Fibroblast of lung (primary cell): Measurements from ENCODE around the gene RINL. TPM values are rescaled to one million over a fixed set of nuclear protein-coding genes. Genes with fewer than 3 reads are reported as not detected.
A peak's percentile ranks its signal among the peaks of the same experiment; 100 is the strongest.

Experiments used
- DNase-seq, 2 donors: peaks; one replicate each; pipeline versions ENCODE4 v3.0.0 to v3.0.0-alpha.2; 2010; ENCODE audit warnings: low read depth in 2 of 2
- H2AFZ ChIP-seq: 2 replicates; pipeline ENCODE4 v1.5.1; 2012; ENCODE audit warnings: low read length, control low read depth, inconsistent platforms
- H3K27ac ChIP-seq: 2 replicates; pipeline ENCODE4 v1.5.1; 2011; ENCODE audit warnings: low read length, control low read depth; ENCODE audit not compliant: insufficient read depth
- H3K27me3 ChIP-seq: 2 replicates; pipeline ENCODE4 v1.5.1; 2011; ENCODE audit warnings: mild to moderate bottlenecking, low read length; ENCODE audit not compliant: control insufficient read depth, insufficient read depth
- H3K36me3 ChIP-seq: 2 replicates; pipeline ENCODE4 v1.5.1; 2011; ENCODE audit warnings: low read length; ENCODE audit not compliant: control insufficient read depth, insufficient read depth
- H3K4me1 ChIP-seq: 2 replicates; pipeline ENCODE4 v1.5.1; 2011; ENCODE audit warnings: low read length; ENCODE audit not compliant: control insufficient read depth, insufficient read depth; ENCODE audit errors: extremely low read depth
- H3K4me2 ChIP-seq: 2 replicates; pipeline ENCODE4 v1.5.1; 2011; ENCODE audit warnings: low read length, control low read depth; ENCODE audit not compliant: insufficient read depth; ENCODE audit errors: extremely low read depth
- H3K4me3 ChIP-seq, 4 experiments: fragments of 200-600 bp in 1 of 4; sonication (generic) in 1 of 4; replicated peaks in 1 of 4; 2 replicates each; pipeline ENCODE4 v1.5.1; 2011 to 2016; ENCODE audit warnings: low read length in 4 of 4, low read depth in 3 of 4, mild to moderate bottlenecking in 3 of 4, control low read depth in 2 of 4, inconsistent platforms in 1 of 4, mixed read lengths in 1 of 4; ENCODE audit not compliant: insufficient read depth in 1 of 4; ENCODE audit errors: control extremely low read depth in 1 of 4
- H3K79me2 ChIP-seq: 2 replicates; pipeline ENCODE4 v1.5.1; 2012; ENCODE audit warnings: mild to moderate bottlenecking, low read length, inconsistent platforms; ENCODE audit not compliant: control insufficient read depth, insufficient read depth
- H3K9ac ChIP-seq: 2 replicates; pipeline ENCODE4 v1.5.1; 2011; ENCODE audit warnings: mild to moderate bottlenecking, low read length, control low read depth; ENCODE audit not compliant: insufficient read depth
- H3K9me3 ChIP-seq: 2 replicates; pipeline ENCODE4 v1.5.1; 2012; ENCODE audit warnings: low read depth, low read length; ENCODE audit not compliant: control insufficient read depth, insufficient read depth
- H4K20me1 ChIP-seq: 2 replicates; pipeline ENCODE4 v1.5.1; 2011; ENCODE audit warnings: low read length; ENCODE audit not compliant: control insufficient read depth, insufficient read depth; ENCODE audit errors: extremely low read depth
- CTCF ChIP-seq, 2 donors: IDR thresholded peaks in 1 of 2; conservative IDR thresholded peaks in 1 of 2; 1 replicate in 1 of 2; 2 replicates in 1 of 2; pipeline ENCODE4 v1.5.1; 2011 to 2012; ENCODE audit warnings: low read length in 2 of 2, control low read depth in 1 of 2, inconsistent platforms in 1 of 2, low read depth in 1 of 2, mild to moderate bottlenecking in 1 of 2
- EZH2 ChIP-seq: IDR thresholded peaks from 2 replicates; pipeline ENCODE4 v1.5.1; 2012; ENCODE audit warnings: low read length, control low read depth, mild to moderate bottlenecking; ENCODE audit errors: missing control alignments
- polyA plus RNA-seq, 2 donors: library from polyadenylated mRNA; depleted of rRNA in 1 of 2; stranded (reverse) in 1 of 2; unstranded in 1 of 2; fragments of >200 nt; gene quantifications; 2 replicates each; pipeline ENCODE4 v1.2.1, GENCODE V29; 2011 to 2012; ENCODE audit warnings: missing spikeins in 1 of 2
- total RNA-seq: library from RNA; depleted of rRNA; stranded (reverse); fragments of >200 nt; gene quantifications from 2 replicates; pipeline ENCODE4 v1.2.1, GENCODE V29; 2014

The RINL gene
- total and polyA plus RNA-seq, 2 donors (not counting 1 experiment from before 2014, with no cell fraction given), result 0.59 to 3.5 TPM

GRCh38 chr19:38898788-38899446 lies 20.8 kb upstream of the RINL start:
- peak; percentile 12 to 13 for DNase-seq
- H3K4me3 ChIP-seq, result peak overlapping the region; percentile 55 to 92 (median 72)
- peaks cover 5% of the 10 kb centered on the region for H3K79me2 ChIP-seq

GRCh38 chr19:38894968-38895367 lies 16.9 kb upstream of the RINL start:
- H3K27ac ChIP-seq, result no peak overlapping the region
- H3K9ac ChIP-seq, result no peak overlapping the region
- H2AFZ ChIP-seq, result no peak overlapping the region
- no peak for DNase-seq
- no peaks in the 10 kb centered on the region for H3K27me3 ChIP-seq
- H4K20me1 ChIP-seq, result no peaks in the 10 kb centered on the region
- TF ChIP-seq EZH2 (no peak), CTCF (conservative IDR thresholded peaks at IDR 0.05 in 1 of 2, IDR thresholded peaks at IDR 0.05 in 1 of 2; ENCODE audit: low read depth in 1 of 2, low read length in 2 of 2) (no peak)
- peaks cover 2% of the 10 kb centered on the region for H3K79me2 ChIP-seq
- H3K9me3 ChIP-seq, result no peaks in the 10 kb centered on the region
- no peaks in the 10 kb centered on the region for H3K36me3 ChIP-seq
- no peak overlapping the region for H3K4me2 ChIP-seq
- H3K4me3 ChIP-seq, result no peak overlapping the region
- H3K4me1 ChIP-seq, result no peaks in the 10 kb centered on the region

More at GRCh38 chr19:38898788-38899446, 20.8 kb upstream of the RINL start:
- Histone ChIP-seq H4K20me1 (no peaks in the 10 kb centered on the region), H3K9ac (peak overlapping the region; percentile 70), H3K4me1 (no peaks in the 10 kb centered on the region), H3K27ac (peak overlapping the region; percentile 75), H3K9me3 (no peaks in the 10 kb centered on the region), H3K4me2 (peak overlapping the region; percentile 79), H2AFZ (peak overlapping the region; percentile 84), H3K27me3 (no peaks in the 10 kb centered on the region), H3K36me3 (no peaks in the 10 kb centered on the region)
- no peak for TF ChIP-seq CTCF (conservative IDR thresholded peaks at IDR 0.05 in 1 of 2, IDR thresholded peaks at IDR 0.05 in 1 of 2; ENCODE audit: low read depth in 1 of 2, low read length in 2 of 2)
- no peak for TF ChIP-seq EZH2

- H3K9ac ChIP-seq, result no peak overlapping the region
- no peaks in the 10 kb centered on the region for H3K9me3 ChIP-seq
- H3K4me2 ChIP-seq, result no peak overlapping the region
- no peaks in the 10 kb centered on the region for H3K4me1 ChIP-seq
- no peak for DNase-seq
- peaks cover 7% of the 10 kb centered on the region for H3K36me3 ChIP-seq
- no peak overlapping the region for H3K4me3 ChIP-seq
- H3K27ac ChIP-seq, result no peak overlapping the region
- H3K79me2 ChIP-seq, result peaks cover 2% of the 10 kb centered on the region
- H2AFZ ChIP-seq, result no peak overlapping the region
- H3K27me3 ChIP-seq, result no peaks in the 10 kb centered on the region
- H4K20me1 ChIP-seq, result no peaks in the 10 kb centered on the region
- no peak for TF ChIP-seq CTCF (conservative IDR thresholded peaks at IDR 0.05 in 1 of 2, IDR thresholded peaks at IDR 0.05 in 1 of 2; ENCODE audit: low read depth in 1 of 2, low read length in 2 of 2)
- TF ChIP-seq EZH2, result no peak
Measured at GRCh38 chr19:38893341-38893771, 15.3 kb upstream of the RINL start.
